HCT116 (cell line): ENCODE data around the gene EPG5.

Experiments used
- CEBPB ChIP-seq: IDR thresholded peaks from 2 replicates; pipeline ENCODE4 v1.6.1; 2012; ENCODE audit warnings: low read depth
- CTCF ChIP-seq, 3 experiments: fragments of 200-600 bp in 1 of 3; sonication (generic) in 1 of 3; IDR thresholded peaks in 2 of 3; conservative IDR thresholded peaks in 1 of 3; 2 replicates each; pipeline ENCODE4 v1.5.1; 2012 to 2017; ENCODE audit warnings: low read depth in 2 of 3, low read length in 2 of 3, antibody characterized with exemption in 1 of 3, borderline replicate concordance in 1 of 3, control low read depth in 1 of 3, mild to moderate bottlenecking in 1 of 3, mixed read lengths in 1 of 3, mixed run types in 1 of 3, moderate library complexity in 1 of 3; ENCODE audit not compliant: insufficient read depth in 1 of 3
- EGR1 ChIP-seq: IDR thresholded peaks from 2 replicates; pipeline ENCODE4 v1.6.1; 2012; ENCODE audit warnings: low read depth
- EZH2phosphoT487 ChIP-seq: fragments of 200-600 bp; IDR thresholded peaks from 2 replicates; pipeline ENCODE4 v1.6.1; 2018; ENCODE audit warnings: antibody characterized with exemption, borderline replicate concordance
- FOSL1 ChIP-seq: IDR thresholded peaks from 2 replicates; pipeline ENCODE4 v1.6.1; 2012; ENCODE audit warnings: low read depth
- JUND ChIP-seq: IDR thresholded peaks from 2 replicates; pipeline ENCODE4 v1.6.1; 2012
- POLR2A ChIP-seq: IDR thresholded peaks from 2 replicates; pipeline ENCODE4 v1.7.0; 2011; ENCODE audit warnings: borderline replicate concordance; ENCODE audit not compliant: insufficient read depth, insufficient read length; ENCODE audit errors: extremely low read depth
- POLR2AphosphoS5 ChIP-seq: IDR thresholded peaks from 2 replicates; pipeline ENCODE4 v1.6.1; 2011; ENCODE audit warnings: mild to moderate bottlenecking, low read depth, low read length, moderate library complexity
- RAD21 ChIP-seq: IDR thresholded peaks from 2 replicates; pipeline ENCODE4 v1.6.1; 2012; ENCODE audit warnings: low read depth, mild to moderate bottlenecking
- TF ChIP-seq, protein P1 (sequence below): IDR thresholded peaks from 2 replicates; pipeline ENCODE4 v1.6.1; 2011; ENCODE audit warnings: mild to moderate bottlenecking, low read length, moderate library complexity; ENCODE audit not compliant: insufficient replicate concordance; ENCODE audit errors: extremely low read depth

DNA sequence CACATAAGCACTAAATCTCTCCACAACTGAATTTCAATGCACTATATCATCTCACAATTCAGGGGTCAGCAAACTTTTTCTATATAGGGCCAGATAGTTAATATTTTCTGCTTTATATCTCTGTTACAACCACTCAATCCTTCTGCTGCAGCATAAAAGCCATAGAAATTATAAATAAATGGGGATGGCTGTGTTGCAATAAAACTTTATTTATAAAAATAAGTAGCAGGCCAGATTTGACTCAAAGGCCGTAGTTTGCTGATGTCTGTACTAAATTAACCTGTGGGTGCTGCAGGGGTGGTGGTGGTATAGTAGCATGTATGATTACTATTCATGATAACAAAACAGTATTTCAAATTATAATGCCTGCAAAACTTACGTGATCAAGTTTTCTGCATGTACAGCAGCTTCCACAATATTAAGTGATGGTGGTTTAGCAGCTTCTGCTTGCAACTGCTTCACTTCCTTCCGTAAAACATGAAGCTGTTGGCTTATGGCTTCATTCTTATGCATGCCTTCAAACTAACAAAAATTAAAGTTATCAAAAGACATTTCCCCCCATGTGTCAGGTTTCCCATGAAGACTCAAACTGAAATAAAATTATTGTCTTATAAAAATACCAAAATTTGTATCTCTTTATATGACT, 77.6 kb downstream of the EPG5 start:
- TF ChIP-seq CTCF (IDR thresholded peaks at IDR 0.05 in 2 of 3, conservative IDR thresholded peaks at IDR 0.05 in 1 of 3; ENCODE audit: borderline replicate concordance in 1 of 3, insufficient read depth in 1 of 3, low read depth in 2 of 3, low read length in 2 of 3) (no peak), RAD21 (no peak), EGR1 (no peak), POLR2AphosphoS5 (no peak), POLR2A (no peak), EZH2phosphoT487 (no peak), CEBPB (no peak), JUND (no peak), FOSL1 (no peak)
- TF ChIP-seq, protein P1, sequence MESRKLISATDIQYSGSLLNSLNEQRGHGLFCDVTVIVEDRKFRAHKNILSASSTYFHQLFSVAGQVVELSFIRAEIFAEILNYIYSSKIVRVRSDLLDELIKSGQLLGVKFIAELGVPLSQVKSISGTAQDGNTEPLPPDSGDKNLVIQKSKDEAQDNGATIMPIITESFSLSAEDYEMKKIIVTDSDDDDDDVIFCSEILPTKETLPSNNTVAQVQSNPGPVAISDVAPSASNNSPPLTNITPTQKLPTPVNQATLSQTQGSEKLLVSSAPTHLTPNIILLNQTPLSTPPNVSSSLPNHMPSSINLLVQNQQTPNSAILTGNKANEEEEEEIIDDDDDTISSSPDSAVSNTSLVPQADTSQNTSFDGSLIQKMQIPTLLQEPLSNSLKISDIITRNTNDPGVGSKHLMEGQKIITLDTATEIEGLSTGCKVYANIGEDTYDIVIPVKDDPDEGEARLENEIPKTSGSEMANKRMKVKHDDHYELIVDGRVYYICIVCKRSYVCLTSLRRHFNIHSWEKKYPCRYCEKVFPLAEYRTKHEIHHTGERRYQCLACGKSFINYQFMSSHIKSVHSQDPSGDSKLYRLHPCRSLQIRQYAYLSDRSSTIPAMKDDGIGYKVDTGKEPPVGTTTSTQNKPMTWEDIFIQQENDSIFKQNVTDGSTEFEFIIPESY: no peak
